NK-92 (cell line): ENCODE results near the gene KCNK6.

ENCODE experiments used
- DNase-seq: peaks from one replicate; lab custom pipeline; 2025; ENCODE audit not compliant: unreplicated experiment; lab: John Stamatoyannopoulos, UW

The KCNK6 gene

GRCh38 chr19:38319421-38320258, at the start of gene KCNK6:
Gene KCNK6 (plus strand): TSS chr19:38319845. CDS start chr19:38319951, 106 bp downstream.
- no peak for DNase-seq

GRCh38 chr19:38270587-38271167, 49.0 kb upstream of the KCNK6 start:
- no peak for DNase-seq

- no peak for DNase-seq
Measured at GRCh38 chr19:38273499-38273898, 46.1 kb upstream of the KCNK6 start.

GRCh38 chr19:38274739-38275138, 44.9 kb upstream of the KCNK6 start:
- no peak for DNase-seq

GRCh38 chr19:38276942-38277517, 42.6 kb upstream of the KCNK6 start:
- no peak for DNase-seq

- no peak for DNase-seq
Measured at GRCh38 chr19:38277549-38277948, 42.1 kb upstream of the KCNK6 start.

GRCh38 chr19:38277969-38278680, 41.5 kb upstream of the KCNK6 start:
- DNase-seq: no peak

- DNase-seq: no peak
Measured at GRCh38 chr19:38278751-38279150, 40.9 kb upstream of the KCNK6 start.

- DNase-seq: no peak
Measured at GRCh38 chr19:38280030-38280921, 39.4 kb upstream of the KCNK6 start.

GRCh38 chr19:38281811-38282566, 37.7 kb upstream of the KCNK6 start:
- DNase-seq: no peak

- DNase-seq: no peak
Measured at GRCh38 chr19:38283271-38283670, 36.4 kb upstream of the KCNK6 start.

GRCh38 chr19:38284422-38284821, 35.2 kb upstream of the KCNK6 start:
- no peak for DNase-seq

GRCh38 chr19:38285567-38285966, 34.1 kb upstream of the KCNK6 start:
- no peak for DNase-seq

GRCh38 chr19:38287604-38288003, 32.0 kb upstream of the KCNK6 start:
- DNase-seq: no peak

GRCh38 chr19:38288123-38288855, 31.4 kb upstream of the KCNK6 start:
- DNase-seq: no peak

- DNase-seq: no peak
Measured at GRCh38 chr19:38289955-38290354, 29.7 kb upstream of the KCNK6 start.

- no peak for DNase-seq
Measured at GRCh38 chr19:38290631-38291147, 29.0 kb upstream of the KCNK6 start.

- DNase-seq: no peak
Measured at GRCh38 chr19:38291855-38292254, 27.8 kb upstream of the KCNK6 start.

GRCh38 chr19:38293281-38293680, 26.4 kb upstream of the KCNK6 start:
- no peak for DNase-seq
